ENCODE results near the gene RAD51B.

DNA sequence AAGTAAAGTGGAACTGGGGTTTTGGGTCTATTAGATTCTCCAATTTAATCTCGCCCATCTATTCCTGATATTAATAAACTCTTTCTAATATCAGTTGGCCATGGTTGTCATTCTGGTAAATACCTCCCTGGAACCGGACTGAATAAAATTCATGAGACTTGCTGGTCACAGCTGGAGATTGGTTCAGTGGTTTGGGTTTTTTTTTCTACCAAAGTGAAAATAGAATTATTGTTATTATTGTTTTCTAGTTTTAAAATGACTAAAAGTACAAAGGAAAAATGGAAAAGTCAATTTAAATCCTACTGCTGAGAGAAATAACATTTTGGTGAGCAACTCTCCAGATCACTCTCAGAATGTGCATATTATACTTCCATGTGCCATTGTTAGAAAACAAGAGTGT is 535.8 kb downstream of the RAD51B start:
- TF ChIP-seq POLR2A (IDR thresholded peaks at IDR 0.05), result no peak
- TF ChIP-seq, protein P1, sequence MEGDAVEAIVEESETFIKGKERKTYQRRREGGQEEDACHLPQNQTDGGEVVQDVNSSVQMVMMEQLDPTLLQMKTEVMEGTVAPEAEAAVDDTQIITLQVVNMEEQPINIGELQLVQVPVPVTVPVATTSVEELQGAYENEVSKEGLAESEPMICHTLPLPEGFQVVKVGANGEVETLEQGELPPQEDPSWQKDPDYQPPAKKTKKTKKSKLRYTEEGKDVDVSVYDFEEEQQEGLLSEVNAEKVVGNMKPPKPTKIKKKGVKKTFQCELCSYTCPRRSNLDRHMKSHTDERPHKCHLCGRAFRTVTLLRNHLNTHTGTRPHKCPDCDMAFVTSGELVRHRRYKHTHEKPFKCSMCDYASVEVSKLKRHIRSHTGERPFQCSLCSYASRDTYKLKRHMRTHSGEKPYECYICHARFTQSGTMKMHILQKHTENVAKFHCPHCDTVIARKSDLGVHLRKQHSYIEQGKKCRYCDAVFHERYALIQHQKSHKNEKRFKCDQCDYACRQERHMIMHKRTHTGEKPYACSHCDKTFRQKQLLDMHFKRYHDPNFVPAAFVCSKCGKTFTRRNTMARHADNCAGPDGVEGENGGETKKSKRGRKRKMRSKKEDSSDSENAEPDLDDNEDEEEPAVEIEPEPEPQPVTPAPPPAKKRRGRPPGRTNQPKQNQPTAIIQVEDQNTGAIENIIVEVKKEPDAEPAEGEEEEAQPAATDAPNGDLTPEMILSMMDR (IDR thresholded peaks at IDR 0.05), result no peak
